ENCODE data around the gene TMEM156. TPM values are rescaled to one million over a fixed set of nuclear protein-coding genes. Genes with fewer than 3 reads are reported as not detected.

The TMEM156 gene
- total and polyA plus RNA-seq, 4 donors, result 0.58 to 0.70 (median 0.64) TPM

DNA sequence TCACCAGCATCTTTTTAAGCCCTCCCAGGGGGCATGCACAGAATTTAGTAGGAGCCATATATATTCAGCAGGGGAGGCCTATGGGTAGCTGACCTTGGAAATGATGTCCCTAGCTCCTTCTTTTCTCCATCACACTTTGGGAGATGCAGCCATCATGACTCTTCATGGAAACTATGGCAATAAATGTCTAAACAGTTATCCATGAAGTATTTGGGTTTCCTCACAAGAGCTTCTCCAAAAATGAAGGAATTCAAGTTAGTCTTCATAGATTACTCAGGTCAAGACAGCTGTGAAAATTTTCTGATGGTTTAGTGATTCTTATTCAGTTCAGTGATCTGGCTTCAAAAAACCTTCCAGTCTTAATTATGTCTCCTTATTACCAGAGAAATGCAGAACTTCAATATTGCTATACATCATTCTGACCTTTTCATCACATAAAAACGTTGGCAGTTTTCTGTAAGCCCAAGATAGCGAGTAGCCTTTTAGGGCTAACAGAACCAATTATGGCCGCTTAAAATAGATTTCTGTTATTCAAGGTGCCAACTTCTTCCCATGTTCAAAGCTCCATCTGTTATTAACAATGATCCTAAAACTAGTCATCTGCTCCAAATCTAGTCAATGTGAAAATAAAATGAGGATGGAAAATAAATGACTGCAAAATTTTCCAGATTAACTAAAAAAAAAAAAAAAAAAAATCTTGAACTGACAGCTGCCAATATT, 52.5 kb downstream of the TMEM156 start:
- TF ChIP-seq HNF4G (IDR thresholded peaks at IDR 0.05) (no peak), RAD21 (IDR thresholded peaks at IDR 0.05) (no peak), TAF1 (conservative IDR thresholded peaks at IDR 0.05) (no peak), FOXA1 (IDR thresholded peaks at IDR 0.05) (no peak), NR2F2 (IDR thresholded peaks at IDR 0.05) (no peak), GABPA (IDR thresholded peaks at IDR 0.05 in 1 of 2, conservative IDR thresholded peaks at IDR 0.05 in 1 of 2) (no peak), ZBTB33 (IDR thresholded peaks at IDR 0.05) (no peak), JUND (IDR thresholded peaks at IDR 0.05) (no peak), SP1 (IDR thresholded peaks at IDR 0.05) (no peak), FOXA2 (IDR thresholded peaks at IDR 0.05) (no peak)
- TF ChIP-seq, protein P1, sequence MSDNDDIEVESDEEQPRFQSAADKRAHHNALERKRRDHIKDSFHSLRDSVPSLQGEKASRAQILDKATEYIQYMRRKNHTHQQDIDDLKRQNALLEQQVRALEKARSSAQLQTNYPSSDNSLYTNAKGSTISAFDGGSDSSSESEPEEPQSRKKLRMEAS (IDR thresholded peaks at IDR 0.05), result no peak
- H3K9me3 ChIP-seq (ENCODE audit: control insufficient read depth in 4 of 4, low read length in 3 of 4), result no peaks in the 10 kb centered on the region
- 84% methylated on average over 3 of the region's 3 CpGs for WGBS
- peaks cover 0 to 11% (median 3%) of the 10 kb centered on the region in 4 donors for H3K4me1 ChIP-seq (ENCODE audit: control insufficient read depth in 4 of 4, insufficient read depth in 4 of 4, low read length in 3 of 4)
- H3K27ac ChIP-seq (ENCODE audit: low read depth in 1 of 2, low read length in 2 of 2), result no peak overlapping the region
- no peaks in the 10 kb centered on the region for H3K36me3 ChIP-seq (ENCODE audit: control insufficient read depth in 4 of 4, insufficient read depth in 3 of 4, low read depth in 1 of 4, low read length in 3 of 4)
- H3K27me3 ChIP-seq (ENCODE audit: control insufficient read depth in 4 of 4, insufficient read depth in 4 of 4, low read length in 3 of 4), result no peaks in the 10 kb centered on the region
- no peak for DNase-seq (ENCODE audit: low spot score)
- no peak overlapping the region for H3K9ac ChIP-seq (ENCODE audit: low read depth in 1 of 2, low read length in 2 of 2)
- H3K4me3 ChIP-seq (ENCODE audit: low read depth in 1 of 3, low read length in 3 of 3), result no peak overlapping the region

DNA sequence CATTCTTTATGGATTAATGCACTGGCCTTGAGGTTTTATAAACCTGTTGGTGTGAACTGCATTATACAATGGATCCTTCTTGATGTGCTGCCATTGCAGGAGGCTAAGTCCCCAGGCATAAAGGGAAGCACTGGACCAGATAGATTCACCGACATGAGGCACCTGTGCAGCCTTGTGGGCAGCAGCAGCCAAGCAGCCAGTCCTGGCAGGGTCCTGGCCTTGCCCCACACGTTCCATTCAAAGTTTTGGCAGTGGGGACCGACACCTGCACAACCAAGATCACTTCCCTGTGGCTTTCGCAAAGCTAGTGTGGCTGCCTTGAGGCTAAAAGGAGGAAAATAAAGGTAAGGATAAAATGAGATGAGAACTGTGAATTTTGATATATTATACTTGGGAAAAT, 53.1 kb downstream of the TMEM156 start:
- peaks cover 0 to 11% (median 3%) of the 10 kb centered on the region in 4 donors for H3K4me1 ChIP-seq (ENCODE audit: control insufficient read depth in 4 of 4, insufficient read depth in 4 of 4, low read length in 3 of 4)
- TF ChIP-seq HNF4A (conservative IDR thresholded peaks at IDR 0.05) (no peak), FOXA2 (IDR thresholded peaks at IDR 0.05) (no peak), JUND (IDR thresholded peaks at IDR 0.05) (no peak), EGR1 (IDR thresholded peaks at IDR 0.05; ENCODE audit: low read depth in 2 of 2) (no peak), SP1 (IDR thresholded peaks at IDR 0.05) (no peak), ZBTB33 (IDR thresholded peaks at IDR 0.05) (no peak), GABPA (IDR thresholded peaks at IDR 0.05 in 1 of 2, conservative IDR thresholded peaks at IDR 0.05 in 1 of 2) (no peak), FOXA1 (IDR thresholded peaks at IDR 0.05) (no peak)
- TF ChIP-seq, protein P2, sequence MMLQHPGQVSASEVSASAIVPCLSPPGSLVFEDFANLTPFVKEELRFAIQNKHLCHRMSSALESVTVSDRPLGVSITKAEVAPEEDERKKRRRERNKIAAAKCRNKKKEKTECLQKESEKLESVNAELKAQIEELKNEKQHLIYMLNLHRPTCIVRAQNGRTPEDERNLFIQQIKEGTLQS (IDR thresholded peaks at IDR 0.05), result no peak
- no peaks in the 10 kb centered on the region for H3K36me3 ChIP-seq (ENCODE audit: control insufficient read depth in 4 of 4, insufficient read depth in 3 of 4, low read depth in 1 of 4, low read length in 3 of 4)
- no peaks in the 10 kb centered on the region for H3K9me3 ChIP-seq (ENCODE audit: control insufficient read depth in 4 of 4, low read length in 3 of 4)
- no peak overlapping the region for H3K4me3 ChIP-seq (ENCODE audit: low read depth in 1 of 3, low read length in 3 of 3)
- no peak overlapping the region for H3K9ac ChIP-seq (ENCODE audit: low read depth in 1 of 2, low read length in 2 of 2)
- H3K27ac ChIP-seq (ENCODE audit: low read depth in 1 of 2, low read length in 2 of 2), result no peak overlapping the region
- DNase-seq (ENCODE audit: low spot score), result no peak
- 93% methylated on average over 4 of the region's 4 CpGs for WGBS
- H3K27me3 ChIP-seq (ENCODE audit: control insufficient read depth in 4 of 4, insufficient read depth in 4 of 4, low read length in 3 of 4), result no peaks in the 10 kb centered on the region
